A549 (cell line): Measurements from ENCODE around the gene TMPRSS9.

Experiments used
- CTCF ChIP-seq: fragments of >200 bp; sonication (Bioruptor Twin); formaldehyde crosslinking; IDR thresholded peaks from 3 replicates; pipeline ENCODE4 v1.5.1; 2016
- EP300 ChIP-seq, 2 experiments: fragments of >200 bp; sonication (Bioruptor Twin); formaldehyde crosslinking; IDR thresholded peaks; 2 replicates in 1 of 2; 3 replicates in 1 of 2; pipeline ENCODE4 v1.6.1; 2016 to 2017
- JUN ChIP-seq, 2 experiments: fragments of >200 bp; sonication (Bioruptor Twin); formaldehyde crosslinking; IDR thresholded peaks; 2 replicates in 1 of 2; 3 replicates in 1 of 2; pipeline ENCODE4 v1.6.1; 2016 to 2017
- MAX ChIP-seq: IDR thresholded peaks from 2 replicates; pipeline ENCODE4 v1.6.1; 2012
- MYC ChIP-seq: IDR thresholded peaks from 2 replicates; pipeline ENCODE4 v1.6.1; 2012; ENCODE audit warnings: mild to moderate bottlenecking, inconsistent platforms, low read length, improper control_type of control experiment, borderline replicate concordance
- NFE2L2 ChIP-seq: fragments of 150-350 bp; conservative IDR thresholded peaks from 2 replicates; pipeline ENCODE4 v1.6.1; 2014; ENCODE audit warnings: low read length
- NR3C1 ChIP-seq: fragments of >200 bp; sonication (Bioruptor Twin); formaldehyde crosslinking; IDR thresholded peaks from 3 replicates; pipeline ENCODE4 v1.6.1; 2017
- RARB ChIP-seq: fragments of 250-450 bp; sonication (Bioruptor Pico); IDR thresholded peaks from 2 replicates; pipeline ENCODE4 v1.8.0; 2021; ENCODE audit warnings: mild to moderate bottlenecking, moderate library complexity
- REST ChIP-seq: fragments of 200-600 bp; sonication (generic); IDR thresholded peaks from 2 replicates; pipeline ENCODE4 v1.6.1; 2016; ENCODE audit warnings: antibody characterized with exemption, mild to moderate bottlenecking, moderate library complexity
- ZSCAN20 ChIP-seq: fragments of 250-450 bp; sonication (Bioruptor Pico); IDR thresholded peaks from 2 replicates; pipeline ENCODE4 v1.8.0; 2022; ENCODE audit warnings: mild to moderate bottlenecking, moderate library complexity

GRCh38 chr19:2425622-2426581, 65.8 kb downstream of the TMPRSS9 start:
- TF ChIP-seq RARB (CRISPR knock-in tag) (no peak), ZSCAN20 (CRISPR knock-in tag) (no peak), CTCF (no peak), MAX (no peak), EP300 (IDR thresholded peaks at IDR 0.05) (no peak), MYC (no peak), REST (no peak), NFE2L2 (no peak), NR3C1 (no peak), JUN (IDR thresholded peaks at IDR 0.05) (no peak)
